NCI-H2196 (cell line): Measurements from ENCODE around the gene BCLAF1.

Experiments used
- DNase-seq: peaks from one replicate; lab custom pipeline; 2025; ENCODE audit not compliant: unreplicated experiment; lab: John Stamatoyannopoulos, UW

The BCLAF1 gene

DNA sequence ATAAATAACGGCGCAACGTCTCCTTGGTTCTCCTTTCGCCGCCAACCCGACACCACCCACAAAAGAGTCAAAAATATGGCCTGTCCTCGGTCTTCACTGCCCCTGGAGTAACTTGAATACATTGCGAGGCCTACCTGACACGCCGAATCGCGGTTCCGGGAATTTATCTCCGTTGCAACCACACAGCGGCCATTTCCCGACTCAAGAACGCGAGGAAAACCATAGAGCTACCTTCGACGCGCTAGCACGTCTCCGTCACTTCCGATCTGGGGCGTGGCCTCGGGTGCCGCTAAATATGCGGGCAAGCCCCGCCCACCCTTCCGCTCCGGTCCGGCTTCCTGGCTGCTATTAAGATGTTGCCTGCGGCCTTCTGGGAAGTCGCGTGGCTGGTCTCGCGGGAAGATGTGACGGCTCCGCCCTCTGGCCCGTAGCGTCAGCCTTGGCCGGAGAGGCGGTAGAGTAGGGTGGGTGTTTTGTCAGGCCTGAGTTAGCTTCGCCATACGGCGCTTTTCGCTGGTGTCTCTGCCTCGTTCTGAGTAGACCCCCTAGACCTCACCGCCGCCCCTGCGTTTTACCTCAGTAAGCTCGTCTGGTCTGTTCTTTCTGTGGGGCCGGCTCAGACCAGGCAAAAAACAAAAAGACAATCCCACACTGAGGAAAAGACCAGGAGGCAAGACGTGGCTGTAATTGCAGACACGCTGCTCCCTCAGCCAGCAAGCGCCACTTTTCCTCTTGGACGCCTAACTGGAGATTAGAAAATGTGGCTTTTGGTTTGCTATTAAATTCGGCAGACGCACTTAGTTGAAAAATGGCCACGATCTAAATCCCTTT, at the start of gene BCLAF1:
BCLAF1 (minus strand) TSS at position 268 of the 831 bp plus-strand sequence. CDS start 9,980 bp downstream, outside the sequence.
- DNase-seq, result peak; percentile 99

- DNase-seq, result no peak
These were observed 48.8 kb upstream of the BCLAF1 start for GRCh38 chr6:136338486-136338885.

GRCh38 chr6:136337606-136338005, 48.0 kb upstream of the BCLAF1 start:
- DNase-seq, result no peak

DNA sequence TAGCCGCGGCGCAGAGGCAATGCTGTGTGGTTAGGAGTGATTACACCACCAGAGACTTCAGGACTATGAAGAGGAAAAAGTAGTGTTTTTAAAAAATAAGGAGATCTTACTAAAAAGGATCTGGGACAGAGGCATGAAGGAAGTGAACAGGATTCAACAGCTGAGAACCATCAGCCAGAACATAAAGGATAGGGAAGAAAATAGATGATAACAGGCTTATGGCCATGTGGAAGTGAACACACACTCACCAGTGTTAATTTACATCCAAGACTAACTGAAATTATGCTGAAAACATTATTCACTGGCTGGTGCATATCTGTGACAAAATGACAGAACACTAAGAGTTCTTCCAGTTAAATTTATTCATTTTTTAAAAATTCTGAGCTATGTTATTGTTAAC, 47.5 kb upstream of the BCLAF1 start:
- no peak for DNase-seq

DNA sequence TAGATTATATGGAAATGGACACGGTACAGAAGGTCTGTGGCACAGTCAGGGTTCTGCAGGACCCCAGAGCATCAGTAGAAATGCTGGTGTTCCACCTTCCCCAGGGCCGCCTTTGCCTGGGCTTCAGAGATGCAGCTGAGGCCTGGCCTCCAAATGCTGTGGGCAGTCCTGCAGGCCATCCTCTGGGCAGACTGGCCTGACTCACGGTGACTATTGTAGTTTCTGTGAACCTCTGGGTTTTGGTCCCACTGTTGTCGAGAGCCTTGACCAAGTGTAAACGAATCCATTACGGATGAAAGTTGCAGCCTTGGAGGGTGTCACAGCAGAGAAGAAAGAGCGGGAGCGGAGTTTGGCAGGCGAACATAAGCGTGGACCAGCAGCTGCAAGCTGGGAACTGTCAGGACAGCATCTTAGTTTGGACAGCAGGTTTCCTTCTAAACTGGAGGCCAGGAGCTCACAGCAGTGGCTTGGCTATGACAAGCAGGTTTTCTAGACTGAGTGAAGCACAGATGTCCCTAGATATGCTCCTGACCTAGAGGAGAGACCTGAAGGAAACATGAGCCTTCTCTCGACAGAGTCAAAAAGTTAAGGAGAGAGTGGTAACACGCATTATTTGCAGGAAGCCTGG, 46.2 kb upstream of the BCLAF1 start:
- no peak for DNase-seq

DNA sequence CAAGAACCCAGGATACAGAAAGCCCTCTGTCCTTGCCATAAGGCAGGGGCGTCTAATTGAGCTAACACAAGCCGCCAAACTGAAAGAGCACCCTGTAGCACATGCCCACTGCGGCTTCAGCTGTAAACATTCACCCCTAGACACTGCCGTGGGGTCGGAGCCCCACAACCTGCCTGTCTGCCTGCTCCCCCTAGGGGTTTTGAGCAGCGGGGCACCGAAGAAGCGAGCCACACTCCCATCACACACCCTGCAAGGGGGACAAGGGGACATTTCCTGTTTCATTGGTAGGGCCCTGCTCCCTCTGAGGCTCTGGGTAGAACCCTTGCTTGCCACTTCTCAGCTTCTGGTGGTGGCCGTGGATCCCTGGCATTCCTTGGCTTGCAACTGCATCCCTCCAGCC, 45.2 kb upstream of the BCLAF1 start:
- no peak for DNase-seq

DNA sequence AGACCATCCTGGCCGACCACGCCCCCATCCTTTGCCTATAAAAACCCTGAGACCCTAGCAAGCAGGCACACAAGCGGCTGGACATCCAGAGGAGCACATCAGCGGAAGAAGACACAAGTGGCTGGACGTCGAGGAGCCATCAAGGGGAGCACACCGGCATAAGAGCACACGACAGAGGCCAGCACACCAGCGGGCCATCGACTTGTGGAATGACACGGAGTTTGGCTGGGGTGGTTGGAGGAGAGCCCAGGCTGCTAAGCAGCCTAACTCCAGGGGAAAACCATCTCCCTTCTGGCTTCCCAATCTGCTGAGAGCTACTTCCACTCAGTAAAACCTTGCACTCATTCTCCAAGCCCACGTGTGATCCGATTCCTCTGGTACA, 44.8 kb upstream of the BCLAF1 start:
- no peak for DNase-seq

DNA sequence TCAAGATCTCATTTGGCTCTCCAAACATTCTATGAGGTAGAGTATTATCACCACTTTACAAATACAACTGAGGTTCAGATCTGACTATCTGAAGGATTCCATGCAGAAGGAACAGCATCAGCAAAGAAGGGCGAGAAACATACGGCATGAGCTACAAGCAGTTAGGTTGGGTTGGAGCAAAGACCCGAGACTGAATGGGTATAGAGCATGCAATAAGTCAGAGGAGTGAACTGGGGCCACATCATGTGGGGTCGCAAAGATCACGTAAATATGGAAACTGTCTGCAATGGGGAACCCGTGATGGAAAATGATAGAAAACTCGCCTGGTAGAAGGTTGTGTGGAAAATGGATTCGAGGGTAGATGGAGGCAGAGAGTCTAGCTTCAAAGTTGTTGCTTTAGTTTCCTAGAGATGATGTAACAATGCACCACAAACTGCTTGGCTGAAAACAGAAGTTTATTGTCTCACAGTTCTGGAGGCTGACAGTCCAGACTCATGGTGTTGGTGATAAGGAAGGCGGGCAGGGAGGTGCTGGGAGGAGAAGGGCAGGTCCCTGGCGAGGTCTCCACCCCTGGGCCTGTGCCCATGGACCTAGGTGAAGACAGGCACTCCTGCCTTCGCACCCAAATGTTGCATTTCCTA, 44.3 kb upstream of the BCLAF1 start:
- no peak for DNase-seq

- no peak for DNase-seq
These were observed 41.8 kb upstream of the BCLAF1 start for GRCh38 chr6:136331461-136331860.

DNA sequence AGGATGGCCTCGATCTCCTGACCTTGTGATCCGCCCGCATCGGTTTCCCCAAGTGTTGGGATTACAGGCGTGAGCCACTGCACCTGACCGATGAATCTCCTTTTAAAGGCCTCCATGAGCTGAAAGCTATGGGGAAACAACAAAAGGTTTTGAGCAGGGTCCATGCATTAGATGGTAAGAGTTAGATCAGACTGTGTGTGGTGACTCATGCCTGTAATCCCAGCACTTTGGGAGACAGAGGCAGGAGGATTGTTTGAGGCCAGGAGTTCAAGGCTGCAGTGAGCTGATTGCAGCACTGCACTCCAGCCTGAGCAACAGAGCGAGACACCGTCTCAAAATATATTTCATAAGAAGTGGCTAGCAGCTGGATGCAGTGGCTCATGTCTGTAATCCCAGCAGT, 41.0 kb upstream of the BCLAF1 start:
- DNase-seq, result no peak

- peak; percentile 72 for DNase-seq
These were observed 36.5 kb upstream of the BCLAF1 start for GRCh38 chr6:136326038-136326553.

DNA sequence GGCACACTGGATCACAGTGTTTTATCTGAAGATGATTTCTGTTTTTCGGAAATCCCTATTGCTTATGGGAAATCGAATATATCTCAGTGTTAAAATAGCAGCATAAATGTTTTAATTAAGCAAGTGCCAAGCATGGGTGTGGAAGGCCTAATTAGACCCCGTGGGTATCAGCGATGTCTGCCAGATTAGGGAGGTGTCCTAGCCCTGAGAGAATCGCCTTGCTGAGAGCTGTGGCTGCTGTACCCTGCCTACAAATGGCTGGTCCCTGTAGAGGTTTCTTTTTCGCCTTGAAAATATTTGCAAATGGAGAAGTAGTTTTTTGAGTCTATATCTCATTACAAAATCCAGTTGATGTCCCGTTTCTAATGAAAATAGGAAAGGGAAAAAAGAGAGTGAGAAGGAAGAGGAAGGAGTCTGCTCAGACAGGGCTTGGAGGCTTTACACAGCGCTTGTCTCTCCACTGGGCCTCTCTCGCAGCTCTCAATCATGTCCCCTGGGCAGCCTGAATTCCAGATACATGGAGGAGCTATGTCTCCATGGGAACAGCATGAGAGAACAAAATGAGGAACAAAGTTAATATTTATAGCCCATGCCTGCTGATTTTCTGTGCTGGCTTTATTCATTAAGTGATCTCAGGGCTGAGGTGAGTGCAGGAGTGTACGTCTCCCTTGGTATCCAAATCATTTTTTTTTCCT, 35.2 kb upstream of the BCLAF1 start:
- no peak for DNase-seq

DNA sequence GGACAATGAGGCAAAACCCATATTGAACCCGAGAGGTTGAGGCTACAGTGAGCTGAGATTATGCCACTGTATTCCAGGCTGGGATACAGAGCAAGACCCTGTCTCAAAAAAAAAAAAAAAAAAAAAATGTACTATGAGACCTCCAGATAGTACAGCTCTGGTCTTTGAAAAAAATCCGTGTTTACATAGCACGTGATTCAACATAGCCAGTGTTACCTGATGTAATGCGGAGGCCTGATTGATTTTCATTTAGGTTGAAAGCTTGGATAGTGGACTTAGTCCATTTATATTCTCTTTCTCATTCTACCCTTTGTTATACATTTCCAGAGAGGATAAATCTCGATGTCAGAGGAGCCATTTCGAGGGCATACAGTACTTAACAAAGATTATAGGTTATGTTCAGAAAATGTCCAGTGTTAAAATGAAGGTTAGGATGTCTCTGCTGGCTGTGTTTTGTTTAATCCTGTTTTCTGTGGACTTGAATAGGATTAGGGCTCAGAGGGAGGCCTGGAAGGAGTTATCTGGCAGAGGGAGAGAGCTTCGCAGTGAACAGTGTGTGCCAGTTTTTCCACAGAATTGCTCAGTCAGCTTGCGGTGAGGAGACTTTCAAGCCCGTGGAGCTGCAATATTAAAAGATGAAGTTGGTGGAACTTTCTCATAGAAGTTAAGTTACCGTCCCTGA, 33.9 kb upstream of the BCLAF1 start:
- DNase-seq, result no peak

- DNase-seq, result no peak
These were observed 30.1 kb upstream of the BCLAF1 start for GRCh38 chr6:136319732-136320131.

GRCh38 chr6:136318676-136319075, 29.0 kb upstream of the BCLAF1 start:
- DNase-seq, result no peak

GRCh38 chr6:136317971-136318370, 28.3 kb upstream of the BCLAF1 start:
- DNase-seq, result no peak

GRCh38 chr6:136317021-136317694, 27.5 kb upstream of the BCLAF1 start:
- DNase-seq, result peak; percentile 76

- no peak for DNase-seq
These were observed 25.9 kb upstream of the BCLAF1 start for GRCh38 chr6:136315594-136315993.

DNA sequence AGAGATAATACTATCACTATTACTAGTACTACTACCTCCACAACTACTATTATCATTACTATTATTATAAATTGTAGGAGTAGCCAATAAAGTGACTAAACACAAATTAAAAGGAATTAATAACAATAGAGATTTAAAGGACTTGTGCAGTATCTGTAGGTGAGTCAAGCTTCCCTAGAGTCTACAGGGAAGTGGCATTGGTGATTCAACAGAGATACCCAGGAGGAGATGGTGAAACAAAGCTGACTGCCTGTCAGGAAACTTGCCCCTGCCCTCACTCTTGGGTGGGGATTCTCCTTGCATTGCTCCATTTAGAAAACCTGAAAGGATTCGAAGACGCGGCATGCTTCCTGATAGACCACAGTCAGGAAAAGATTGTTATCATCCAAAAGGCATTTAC, 23.3 kb upstream of the BCLAF1 start:
- no peak for DNase-seq

DNA sequence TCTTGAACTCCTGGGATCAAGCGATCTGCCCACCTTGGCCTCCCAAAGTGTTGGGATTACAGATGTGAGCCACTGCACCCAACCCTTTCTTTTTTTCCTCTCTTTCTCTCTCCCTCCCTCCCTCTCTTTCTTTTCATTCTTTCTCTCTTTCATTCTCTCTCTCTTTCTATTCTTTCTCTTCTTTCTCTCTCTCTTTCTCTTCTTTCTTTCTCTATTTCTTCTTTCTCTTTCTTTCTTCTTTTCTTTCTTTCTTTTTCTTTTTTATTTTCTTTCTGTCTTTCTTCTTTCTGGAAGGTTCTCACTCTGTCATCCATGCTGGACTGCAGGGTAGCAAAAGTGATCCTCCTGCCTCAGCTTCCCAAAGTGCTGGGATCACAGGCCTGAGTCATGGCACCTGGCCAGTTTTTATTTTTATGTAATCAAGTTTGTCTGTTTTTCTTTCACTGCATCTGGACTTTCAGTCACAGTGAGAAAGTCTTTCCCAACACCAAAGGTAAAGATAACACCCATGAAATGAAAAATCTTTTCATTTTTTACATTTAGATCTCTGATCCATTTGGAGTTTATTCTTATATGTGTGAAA, 20.2 kb upstream of the BCLAF1 start:
- no peak for DNase-seq
